DOHH2 (cell line): Measurements from ENCODE around the gene TMA7.

Source experiments
- H3F3A ChIP-seq: fragments of 200-600 bp; sonication (generic), shearing (Covaris generic); 2 replicates; pipeline ENCODE4 v1.6.0; 2016; ENCODE audit warnings: antibody characterized with exemption, mild to moderate bottlenecking; ENCODE audit not compliant: control insufficient read depth, insufficient read depth
- H3K27ac ChIP-seq: fragments of 200-600 bp; sonication (generic); 2 replicates; pipeline ENCODE4 v1.5.1; 2014; ENCODE audit warnings: low read depth, mild to moderate bottlenecking, low read length, moderate library complexity
- H3K27me3 ChIP-seq: fragments of 200-600 bp; sonication (generic); 2 replicates; pipeline ENCODE4 v1.6.1; 2014; ENCODE audit warnings: mild to moderate bottlenecking, low read length, mixed read lengths; ENCODE audit not compliant: control insufficient read depth
- H3K36me3 ChIP-seq: fragments of 200-600 bp; sonication (generic); 2 replicates; pipeline ENCODE4 v1.6.1; 2014; ENCODE audit warnings: mild to moderate bottlenecking, low read length, moderate library complexity, mixed read lengths; ENCODE audit not compliant: control insufficient read depth
- H3K4me1 ChIP-seq: fragments of 200-600 bp; sonication (generic); 2 replicates; pipeline ENCODE4 v1.6.1; 2014; ENCODE audit warnings: mild to moderate bottlenecking, low read length, mixed read lengths; ENCODE audit not compliant: control insufficient read depth
- H3K4me2 ChIP-seq: fragments of 200-600 bp; sonication (generic); 2 replicates; pipeline ENCODE4 v1.6.0; 2014; ENCODE audit warnings: mild to moderate bottlenecking, low read length, moderate library complexity
- H3K4me3 ChIP-seq: fragments of 200-600 bp; sonication (generic); 2 replicates; pipeline ENCODE4 v1.5.1; 2014; ENCODE audit warnings: mild to moderate bottlenecking, low read length, mixed read lengths
- H3K79me2 ChIP-seq: fragments of 200-600 bp; sonication (generic); 2 replicates; pipeline ENCODE4 v1.6.1; 2014; ENCODE audit warnings: mild to moderate bottlenecking, low read length, mixed read lengths; ENCODE audit not compliant: control insufficient read depth
- H3K9me2 ChIP-seq: fragments of 200-600 bp; sonication (generic); replicated peaks from 2 replicates; pipeline ENCODE4 v1.6.1; 2014; ENCODE audit warnings: mild to moderate bottlenecking, low read length, mixed read lengths; ENCODE audit not compliant: control insufficient read depth
- H3K9me3 ChIP-seq: fragments of 200-600 bp; sonication (generic); 2 replicates; pipeline ENCODE4 v1.6.1; 2014; ENCODE audit warnings: antibody characterized with exemption, low read length, mixed read lengths; ENCODE audit not compliant: control insufficient read depth, insufficient read depth
- H4K20me1 ChIP-seq: fragments of 200-600 bp; sonication (generic); 2 replicates; pipeline ENCODE4 v1.6.0; 2014; ENCODE audit warnings: low read depth, mild to moderate bottlenecking, antibody characterized with exemption, low read length, moderate library complexity; ENCODE audit not compliant: control insufficient read depth, insufficient read depth
- EZH2phosphoT487 ChIP-seq: fragments of 200-600 bp; sonication (generic); IDR thresholded peaks from 2 replicates; pipeline ENCODE4 v1.6.1; 2017; ENCODE audit warnings: borderline replicate concordance, mild to moderate bottlenecking, antibody characterized with exemption, low read length, moderate library complexity, mixed read lengths
- TF ChIP-seq, protein P1 (sequence below): fragments of 200-600 bp; sonication (generic); IDR thresholded peaks from one replicate; pipeline ENCODE4 v1.5.1; 2014; ENCODE audit warnings: antibody characterized with exemption, mild to moderate bottlenecking, low read depth, low read length; ENCODE audit not compliant: poor library complexity, severe bottlenecking

TMA7 gene

DNA sequence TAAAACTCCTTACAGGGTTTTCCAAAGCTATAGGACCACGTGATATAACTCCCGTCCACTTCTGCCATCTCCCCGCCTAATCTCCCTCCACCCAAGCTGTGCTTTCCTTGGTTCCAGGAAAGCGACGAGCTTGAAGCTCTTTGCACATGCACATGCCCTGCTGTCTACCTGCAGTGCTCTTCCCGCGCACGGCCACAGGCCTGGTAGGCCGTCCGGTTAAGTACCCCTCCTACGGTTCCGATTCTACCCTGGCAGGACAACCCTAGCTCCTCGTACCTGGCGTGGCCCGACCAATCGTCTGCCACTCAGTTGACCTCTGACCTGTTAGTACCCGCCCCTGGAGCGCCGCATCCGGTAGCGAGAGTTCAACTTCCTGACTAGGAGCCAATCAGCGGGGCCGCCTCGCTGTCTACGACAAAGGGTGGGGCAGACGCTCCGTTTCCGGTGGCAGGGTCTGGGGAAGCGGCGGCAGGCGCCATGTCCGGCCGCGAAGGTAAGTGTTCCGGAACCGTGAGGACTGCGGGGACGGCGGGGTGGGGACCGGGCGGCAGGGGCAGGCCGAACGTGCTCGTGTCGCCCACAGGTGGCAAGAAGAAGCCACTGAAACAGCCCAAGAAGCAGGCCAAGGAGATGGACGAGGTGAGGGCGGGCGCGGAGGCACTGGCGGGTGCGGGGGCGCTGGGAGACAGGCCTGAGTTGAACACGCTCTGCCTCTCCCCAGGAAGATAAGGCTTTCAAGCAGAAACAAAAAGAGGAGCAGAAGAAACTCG lies at the start of gene TMA7, which contains the start of gene CCDC51:
TSS of gene TMA7 (plus strand) at position 438 of the 770 bp plus-strand sequence. CDS start at position 478, 40 bp downstream.
TSS of gene CCDC51 (minus strand) at position 300 of the 770 bp plus-strand sequence. CDS start 4,991 bp downstream, outside the sequence.
- peak within 1 kb of the TSS; percentile 79 for H3K4me2 ChIP-seq
- peaks cover 7% of the 10 kb centered on the region for H4K20me1 ChIP-seq
- peak within 1 kb of the TSS; percentile 75 for H3K27ac ChIP-seq
- H3F3A ChIP-seq, result peaks cover 30% of the 10 kb centered on the region
- no peak for TF ChIP-seq EZH2phosphoT487
- TF ChIP-seq, protein P1, sequence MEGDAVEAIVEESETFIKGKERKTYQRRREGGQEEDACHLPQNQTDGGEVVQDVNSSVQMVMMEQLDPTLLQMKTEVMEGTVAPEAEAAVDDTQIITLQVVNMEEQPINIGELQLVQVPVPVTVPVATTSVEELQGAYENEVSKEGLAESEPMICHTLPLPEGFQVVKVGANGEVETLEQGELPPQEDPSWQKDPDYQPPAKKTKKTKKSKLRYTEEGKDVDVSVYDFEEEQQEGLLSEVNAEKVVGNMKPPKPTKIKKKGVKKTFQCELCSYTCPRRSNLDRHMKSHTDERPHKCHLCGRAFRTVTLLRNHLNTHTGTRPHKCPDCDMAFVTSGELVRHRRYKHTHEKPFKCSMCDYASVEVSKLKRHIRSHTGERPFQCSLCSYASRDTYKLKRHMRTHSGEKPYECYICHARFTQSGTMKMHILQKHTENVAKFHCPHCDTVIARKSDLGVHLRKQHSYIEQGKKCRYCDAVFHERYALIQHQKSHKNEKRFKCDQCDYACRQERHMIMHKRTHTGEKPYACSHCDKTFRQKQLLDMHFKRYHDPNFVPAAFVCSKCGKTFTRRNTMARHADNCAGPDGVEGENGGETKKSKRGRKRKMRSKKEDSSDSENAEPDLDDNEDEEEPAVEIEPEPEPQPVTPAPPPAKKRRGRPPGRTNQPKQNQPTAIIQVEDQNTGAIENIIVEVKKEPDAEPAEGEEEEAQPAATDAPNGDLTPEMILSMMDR, result peak; percentile 23
- H3K27me3 ChIP-seq, result no peaks in the 10 kb centered on the region
- peaks cover 65% of the 10 kb centered on the region for H3K79me2 ChIP-seq
- H3K36me3 ChIP-seq, result peaks cover 47% of the 10 kb centered on the region
- peak within 1 kb of the TSS; percentile 99 for H3K4me3 ChIP-seq
- no peaks in the 10 kb centered on the region for H3K9me3 ChIP-seq
- peaks cover 43% of the 10 kb centered on the region for H3K4me1 ChIP-seq
- H3K9me2 ChIP-seq, result no peaks in the 10 kb centered on the region

DNA sequence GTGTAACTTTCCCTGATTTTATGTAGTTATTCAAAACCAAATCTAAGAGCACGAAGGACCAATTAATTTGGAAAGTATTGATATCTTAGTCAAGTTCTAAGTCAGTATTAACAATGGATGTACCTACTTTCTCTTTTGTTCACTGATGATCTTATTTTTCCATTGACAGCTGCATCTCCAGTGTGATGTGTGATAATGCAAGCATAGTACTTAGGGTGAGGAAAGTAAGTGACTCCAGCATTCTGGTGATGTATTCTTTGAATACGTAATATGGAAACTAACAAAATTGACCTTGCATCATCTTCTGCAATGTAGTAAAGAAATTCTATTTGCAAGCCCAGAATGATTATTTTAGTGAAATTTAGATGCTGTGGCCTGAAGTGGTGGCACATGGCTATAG lies 45.7 kb upstream of the TMA7 start:
- no peaks in the 10 kb centered on the region for H3K79me2 ChIP-seq
- H3K27ac ChIP-seq, result no peak overlapping the region
- no peaks in the 10 kb centered on the region for H3K4me1 ChIP-seq
- no peak overlapping the region for H3K4me3 ChIP-seq
- no peaks in the 10 kb centered on the region for H3K9me2 ChIP-seq
- TF ChIP-seq, protein P1, result no peak
- TF ChIP-seq EZH2phosphoT487, result no peak
- H3K4me2 ChIP-seq, result no peak overlapping the region
- H3K27me3 ChIP-seq, result peaks cover 4% of the 10 kb centered on the region; the same call in 1 of the 2 replicates
- H3K9me3 ChIP-seq, result no peaks in the 10 kb centered on the region
- no peaks in the 10 kb centered on the region for H3F3A ChIP-seq
- H4K20me1 ChIP-seq, result no peaks in the 10 kb centered on the region
- no peaks in the 10 kb centered on the region for H3K36me3 ChIP-seq

DNA sequence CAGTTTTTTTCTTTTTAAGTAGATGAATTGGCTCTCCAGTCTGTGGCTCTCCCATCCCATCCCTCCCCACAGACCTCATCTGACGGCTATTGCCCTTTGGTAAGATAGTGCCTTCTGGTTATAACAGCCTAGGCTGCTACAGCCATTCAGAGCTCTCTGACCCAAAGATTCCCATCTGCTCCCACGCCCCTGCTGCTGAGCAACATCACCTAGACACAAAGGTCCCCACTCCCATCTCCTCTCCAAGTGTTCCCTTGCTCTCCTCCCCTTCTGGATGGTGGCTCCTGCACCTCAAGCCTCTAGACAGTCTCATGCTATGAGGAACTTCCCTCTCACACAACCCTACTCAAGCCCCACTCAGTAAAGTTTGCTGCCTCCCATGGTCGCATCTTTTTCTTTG lies 44.3 kb upstream of the TMA7 start:
- Histone ChIP-seq H3F3A (no peaks in the 10 kb centered on the region), H3K4me3 (no peak overlapping the region), H3K9me2 (no peaks in the 10 kb centered on the region), H3K36me3 (no peaks in the 10 kb centered on the region), H3K27me3 (peaks cover 3% of the 10 kb centered on the region; the same call in 1 of the 2 replicates), H3K27ac (no peak overlapping the region), H3K4me1 (no peaks in the 10 kb centered on the region), H3K79me2 (no peaks in the 10 kb centered on the region), H3K9me3 (no peaks in the 10 kb centered on the region), H3K4me2 (no peak overlapping the region), H4K20me1 (no peaks in the 10 kb centered on the region)
- no peak for TF ChIP-seq EZH2phosphoT487
- TF ChIP-seq, protein P1, result no peak
